Tibial artery (tissue), 4 donors: Measurements from ENCODE around the gene PRKRIP1.

Experiments used
- DNase-seq, 2 donors: peaks; one replicate each; pipeline ENCODE4 v3.0.0-alpha.2; 2019
- H3K27ac ChIP-seq, 2 donors: fragments of 200-600 bp; sonication (generic) in 1 of 2; 1 replicate in 1 of 2; 2 replicates in 1 of 2; pipeline ENCODE4 v1.5.1; 2018 to 2019; ENCODE audit warnings: mild to moderate bottlenecking in 1 of 2
- H3K27me3 ChIP-seq, 2 donors: fragments of 200-600 bp; sonication (generic) in 1 of 2; one replicate each; pipeline versions ENCODE4 v1.5.1 to v1.6.0; 2016 to 2019
- H3K36me3 ChIP-seq, 3 donors: fragments of 200-600 bp; sonication (generic) in 2 of 3; one replicate each; pipeline ENCODE4 v1.5.1; 2016 to 2019; ENCODE audit warnings: mild to moderate bottlenecking in 2 of 3
- H3K4me1 ChIP-seq, 4 donors: fragments of 200-600 bp; sonication (generic) in 2 of 4; 1 replicate in 3 of 4; 2 replicates in 1 of 4; pipeline ENCODE4 v1.5.1; 2016 to 2019
- H3K4me3 ChIP-seq, 2 donors: fragments of 200-600 bp; sonication (generic) in 1 of 2; 1 replicate in 1 of 2; 2 replicates in 1 of 2; pipeline ENCODE4 v1.5.1; 2018 to 2019; ENCODE audit warnings: mild to moderate bottlenecking in 2 of 2
- H3K9me3 ChIP-seq, 3 donors: fragments of 200-600 bp; sonication (generic) in 1 of 3; one replicate each; pipeline ENCODE4 v1.5.1; 2016 to 2019
- CTCF ChIP-seq, 2 experiments: fragments of 200-600 bp in 1 of 2; fragments of 450-650 bp in 1 of 2; IDR thresholded peaks; one replicate each; pipeline ENCODE4 v1.5.1; 2017 to 2019; ENCODE audit warnings: antibody characterized with exemption in 2 of 2, mild to moderate bottlenecking in 1 of 2, moderate library complexity in 1 of 2
- intact Hi-C: fragments of 100-400 bp; cut with DNase I; formaldehyde crosslinking; loops from one replicate; pipeline ENCODE4 v1.15.0; 2023; ENCODE audit warnings: low total_unique reads

Gene PRKRIP1

GRCh38 chr7:102416406-102416805 lies 20.2 kb downstream of the PRKRIP1 start:
- Histone ChIP-seq H3K36me3 (peaks cover 38 to 96% (median 63%) of the 10 kb centered on the region in 3 donors), H3K9me3 (no peaks in the 10 kb centered on the region), H3K4me1 (no peaks in the 10 kb centered on the region), H3K27ac (no peak overlapping the region), H3K27me3 (no peaks in the 10 kb centered on the region), H3K4me3 (no peak overlapping the region)
- DNase-seq, result no peak
- no peak for TF ChIP-seq CTCF (IDR thresholded peaks at IDR 0.05)
- intact Hi-C loops, result no loop called here

GRCh38 chr7:102417105-102417504 lies 20.9 kb downstream of the PRKRIP1 start:
- DNase-seq, result no peak
- TF ChIP-seq CTCF (IDR thresholded peaks at IDR 0.05), result no peak
- Histone ChIP-seq H3K27ac (no peak overlapping the region), H3K4me1 (no peaks in the 10 kb centered on the region), H3K27me3 (no peaks in the 10 kb centered on the region), H3K4me3 (no peak overlapping the region), H3K36me3 (peaks cover 43 to 96% (median 59%) of the 10 kb centered on the region in 3 donors), H3K9me3 (no peaks in the 10 kb centered on the region)
- intact Hi-C loops, result no loop called here

DNA sequence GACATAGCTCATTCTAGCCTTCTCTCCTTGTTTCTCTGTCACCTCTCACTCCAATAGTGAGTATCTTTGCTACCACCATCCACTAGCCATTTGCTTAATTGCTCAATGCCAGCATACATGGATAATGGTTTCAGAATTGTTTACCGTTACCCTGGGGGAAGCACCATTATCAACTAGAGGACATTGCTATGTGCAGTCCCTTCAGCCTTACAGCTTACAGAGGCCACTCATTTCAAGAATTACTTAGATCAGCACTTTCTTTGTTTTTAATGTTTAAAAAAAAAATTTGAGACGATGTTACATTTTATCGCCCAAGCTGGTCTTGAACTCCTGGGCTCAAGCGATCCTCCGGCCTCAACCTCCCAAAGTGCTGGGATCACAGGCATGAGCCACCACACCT lies 22.4 kb downstream of the PRKRIP1 start:
- H3K27ac ChIP-seq, result no peak overlapping the region

GRCh38 chr7:102421706-102422240 lies 25.6 kb downstream of the PRKRIP1 start:
- H3K27me3 ChIP-seq, result no peaks in the 10 kb centered on the region
- intact Hi-C loops, result no loop called here
- no peak for DNase-seq

More for the DNA sequence above, 22.4 kb downstream of the PRKRIP1 start:
- no peak for TF ChIP-seq CTCF (IDR thresholded peaks at IDR 0.05)
- intact Hi-C loops, result no loop called here
- Histone ChIP-seq H3K4me1 (no peaks in the 10 kb centered on the region), H3K9me3 (no peaks in the 10 kb centered on the region), H3K36me3 (peaks cover 34 to 94% (median 52%) of the 10 kb centered on the region in 3 donors), H3K27me3 (no peaks in the 10 kb centered on the region), H3K4me3 (no peak overlapping the region)
- DNase-seq, result no peak

DNA sequence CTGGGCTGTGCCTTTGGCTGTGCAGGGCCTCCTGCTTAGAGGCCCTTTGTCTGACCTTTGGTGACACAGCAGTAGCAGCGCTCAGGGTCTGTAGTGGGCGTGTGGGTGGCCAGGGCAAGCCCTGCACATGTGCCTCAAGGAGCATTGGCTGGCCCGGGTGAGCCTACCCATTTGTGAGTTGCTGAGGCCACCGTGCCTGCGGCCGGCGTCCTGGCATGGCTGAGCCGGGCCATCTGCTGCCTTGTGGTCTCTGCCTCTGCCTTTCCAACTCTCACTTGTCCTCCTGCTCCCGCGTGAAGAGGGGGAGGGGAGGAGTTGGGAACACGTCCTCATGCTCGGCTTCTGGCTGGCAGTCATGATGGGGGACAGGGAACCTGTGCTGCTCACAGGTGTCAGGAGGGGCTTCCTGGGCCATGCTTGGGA lies 28.0 kb downstream of the PRKRIP1 start:
- Histone ChIP-seq H3K9me3 (no peaks in the 10 kb centered on the region), H3K27me3 (no peaks in the 10 kb centered on the region), H3K27ac (no peak overlapping the region), H3K4me3 (no peak overlapping the region), H3K4me1 (no peaks in the 10 kb centered on the region), H3K36me3 (peaks cover 32 to 84% (median 51%) of the 10 kb centered on the region in 3 donors)
- intact Hi-C loops, result no loop called here
- DNase-seq, result no peak
- no peak for TF ChIP-seq CTCF (IDR thresholded peaks at IDR 0.05)

More at GRCh38 chr7:102421706-102422240, 25.6 kb downstream of the PRKRIP1 start:
- Histone ChIP-seq H3K36me3 (peaks cover 33 to 94% (median 50%) of the 10 kb centered on the region in 3 donors), H3K27ac (no peak overlapping the region), H3K4me1 (no peaks in the 10 kb centered on the region), H3K9me3 (no peaks in the 10 kb centered on the region), H3K4me3 (no peak overlapping the region)
- TF ChIP-seq CTCF (IDR thresholded peaks at IDR 0.05), result no peak
